Lung (tissue), 12 donors: Measurements from ENCODE around the gene CRBN. TPM values are rescaled to one million over a fixed set of nuclear protein-coding genes. Genes with fewer than 3 reads are reported as not detected.

Source experiments
- ATAC-seq: fragments of 200-7000 bp; cut with Tn5 transposase; one replicate; pipeline ENCODE4 v1.9.1; 2020; ENCODE audit warnings: moderate number of reproducible peaks; ENCODE audit not compliant: insufficient read depth, low FRiP score
- DNase-seq, 3 donors: peaks; one replicate each; pipeline ENCODE4 v3.0.0-alpha.2; 2013 to 2017
- H3K27ac ChIP-seq, 2 donors: one replicate each; pipeline ENCODE4 v1.5.1; 2013; ENCODE audit warnings: mild to moderate bottlenecking in 2 of 2, moderate library complexity in 2 of 2, control low read depth in 1 of 2, inconsistent platforms in 1 of 2, low read depth in 1 of 2, low read length in 1 of 2
- H3K27me3 ChIP-seq, 3 donors: one replicate each; pipeline ENCODE4 v1.5.1; 2013; ENCODE audit warnings: low read length in 2 of 3; ENCODE audit not compliant: control insufficient read depth in 3 of 3, insufficient read depth in 3 of 3
- H3K36me3 ChIP-seq, 4 donors: one replicate each; pipeline ENCODE4 v1.5.1; 2013; ENCODE audit warnings: low read length in 4 of 4, mild to moderate bottlenecking in 1 of 4, moderate library complexity in 1 of 4; ENCODE audit not compliant: control insufficient read depth in 4 of 4, insufficient read depth in 4 of 4
- H3K4me1 ChIP-seq, 5 donors: one replicate each; pipeline ENCODE4 v1.5.1; 2013; ENCODE audit warnings: low read length in 5 of 5, mild to moderate bottlenecking in 2 of 5, moderate library complexity in 1 of 5; ENCODE audit not compliant: control insufficient read depth in 5 of 5, insufficient read depth in 5 of 5
- H3K4me3 ChIP-seq: one replicate; pipeline ENCODE4 v1.5.1; 2013; ENCODE audit warnings: mild to moderate bottlenecking, control low read depth, moderate library complexity
- H3K9ac ChIP-seq, 2 donors: one replicate each; pipeline ENCODE4 v1.5.1; 2013; ENCODE audit warnings: low read length in 2 of 2, control low read depth in 1 of 2; ENCODE audit not compliant: insufficient read depth in 1 of 2
- H3K9me3 ChIP-seq, 4 donors: one replicate each; pipeline ENCODE4 v1.5.1; 2013; ENCODE audit warnings: low read length in 3 of 4, mild to moderate bottlenecking in 1 of 4, moderate library complexity in 1 of 4; ENCODE audit not compliant: control insufficient read depth in 4 of 4, insufficient read depth in 3 of 4
- CTCF ChIP-seq: IDR thresholded peaks from 2 replicates; pipeline ENCODE4 v1.5.1; 2012; ENCODE audit warnings: mild to moderate bottlenecking; ENCODE audit errors: control extremely low read depth, extremely low read depth
- WGBS, 2 donors: extraction: QIAGEN DNeasy Blood & Tissue Kit; methylation state at CpG; one replicate each; pipeline ENCODE4 v1.1.7; 2013; 5-methylcytosine and 5-hydroxymethylcytosine counted together
- polyA plus RNA-seq, 2 donors: library from polyadenylated mRNA; stranded (reverse); fragments of 200-250 nt; gene quantifications; one replicate each; pipeline ENCODE4 v1.2.1, GENCODE V29; 2013
- total RNA-seq, 2 donors: library from RNA; depleted of rRNA in 1 of 2; stranded (reverse); fragments of >200 nt in 1 of 2; gene quantifications; one replicate each; pipeline ENCODE4 v1.2.1, GENCODE V29; 2014 to 2021
- donor health status: control.
- donor health status: control.
- donor health status: Bipolar disorder and iron deficiency.
- donor health status: healthy.
- donor health status: DM: yes; HTN: yes; CAD: no.

CRBN gene
- total and polyA plus RNA-seq, 4 donors, result 20.9 to 132 (median 30.7) TPM

DNA sequence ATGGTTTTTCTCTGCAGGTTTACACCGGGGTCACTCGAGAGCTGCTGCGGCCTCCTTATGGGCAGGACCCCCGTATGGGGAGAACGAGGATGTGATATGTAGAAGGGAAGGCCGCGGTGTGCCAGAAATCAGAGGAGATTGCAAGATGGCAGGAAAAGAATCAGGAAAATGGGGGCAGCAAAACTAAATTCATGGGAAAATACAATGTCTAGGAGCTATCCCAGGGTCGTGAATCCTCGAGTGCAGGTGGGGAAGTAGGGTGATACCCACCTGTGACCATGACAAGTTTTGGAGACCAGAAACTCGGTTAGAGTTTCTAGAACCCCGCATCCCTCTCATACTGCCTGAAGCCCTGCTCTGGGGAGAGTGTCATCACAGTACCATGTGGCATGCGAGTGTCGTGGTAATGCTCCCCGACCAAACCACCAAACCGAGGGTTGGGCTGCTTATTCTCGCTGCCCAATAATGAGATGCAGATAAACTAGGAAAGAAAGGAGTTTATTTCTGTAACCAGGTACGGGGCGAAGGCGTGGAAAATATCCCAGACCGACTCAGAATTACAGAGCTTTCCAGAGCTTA, 52.0 kb downstream of the CRBN start:
- peak overlapping the region; percentile 94 to 98 for H3K27ac ChIP-seq
- WGBS, 2 donors, result 36 to 42% methylated on average over 20 of the region's 20 CpGs
- H3K36me3 ChIP-seq, result peaks cover 6 to 22% (median 11%) of the 10 kb centered on the region in 4 donors
- no peaks in the 10 kb centered on the region for H3K27me3 ChIP-seq
- ATAC-seq, result peak; percentile 2
- no peak for TF ChIP-seq CTCF
- H3K4me1 ChIP-seq, result peaks cover 3 to 11% (median 8%) of the 10 kb centered on the region in 5 donors
- H3K4me3 ChIP-seq, result peak overlapping the region; percentile 85
- H3K9me3 ChIP-seq, result no peaks in the 10 kb centered on the region
- H3K9ac ChIP-seq, result peak overlapping the region; percentile 75 to 79
- DNase-seq, result no peak

DNA sequence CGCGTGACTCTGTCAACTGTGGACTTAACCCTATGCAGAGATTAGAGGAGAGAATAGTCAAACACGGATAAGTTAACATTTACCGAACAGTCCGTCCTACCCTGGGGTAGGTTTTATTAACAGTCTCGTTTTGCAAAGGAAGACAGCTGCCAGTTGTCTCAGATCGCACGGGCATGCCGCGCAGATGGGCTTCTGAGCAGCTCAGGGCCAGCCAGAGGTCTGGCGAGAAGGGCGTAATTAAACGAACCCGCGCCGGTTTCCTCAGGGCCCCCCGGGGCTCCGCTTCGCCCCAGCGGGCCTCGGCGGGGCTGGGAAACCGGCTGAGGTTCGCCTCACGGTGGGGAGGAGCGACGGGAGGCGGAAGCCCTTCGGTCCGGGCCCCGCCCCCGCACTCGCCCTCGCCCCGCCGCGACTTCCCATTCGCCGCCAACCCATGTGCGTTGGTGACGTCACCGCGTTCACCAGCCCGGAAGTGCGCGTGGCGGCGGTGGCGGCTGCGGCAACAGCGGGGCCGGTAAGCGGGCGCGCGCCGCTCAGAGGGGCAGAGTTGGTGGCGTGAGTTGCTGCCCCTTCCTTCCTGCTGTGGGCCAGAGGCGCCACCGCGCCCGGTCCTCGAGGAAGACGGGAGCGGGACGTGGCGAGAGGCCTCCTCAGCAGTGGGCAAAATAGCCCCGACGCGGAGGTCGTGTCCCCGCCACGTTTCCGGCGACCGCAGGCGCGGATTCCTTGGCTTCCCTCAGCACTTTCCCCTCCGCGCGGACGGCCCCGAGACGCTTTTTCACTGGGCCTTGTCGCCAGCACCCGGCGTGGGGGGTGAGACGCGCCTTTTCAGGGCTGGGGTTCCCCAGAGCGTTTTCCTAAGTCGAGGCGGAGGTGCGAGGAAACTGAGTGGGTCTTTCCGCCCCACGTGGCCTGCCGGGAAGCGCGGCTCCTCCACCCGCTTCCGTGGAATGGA, 52.7 kb downstream of the CRBN start, which contains the start of gene TRNT1:
Gene TRNT1 (plus strand): TSS at position 464 of the 955 bp plus-strand sequence. CDS start 2,101 bp downstream, outside the sequence.
- no peaks in the 10 kb centered on the region for H3K27me3 ChIP-seq
- 1% methylated on average over 88 to 100 of the region's 100 CpGs for WGBS, 2 donors
- DNase-seq (peak; percentile 96 to 98 (median 96)), ATAC-seq (peak; percentile 99)
- peak within 1 kb of the TSS; percentile 94 to 98 for H3K27ac ChIP-seq
- H3K9me3 ChIP-seq, result no peaks in the 10 kb centered on the region
- H3K4me1 ChIP-seq, result peaks cover 3 to 11% (median 8%) of the 10 kb centered on the region in 5 donors
- peak within 1 kb of the TSS; percentile 91 to 94 for H3K9ac ChIP-seq
- H3K36me3 ChIP-seq, result peaks cover 6 to 22% (median 11%) of the 10 kb centered on the region in 4 donors
- peak within 1 kb of the TSS; percentile 85 for H3K4me3 ChIP-seq
- TF ChIP-seq CTCF, result no peak

DNA sequence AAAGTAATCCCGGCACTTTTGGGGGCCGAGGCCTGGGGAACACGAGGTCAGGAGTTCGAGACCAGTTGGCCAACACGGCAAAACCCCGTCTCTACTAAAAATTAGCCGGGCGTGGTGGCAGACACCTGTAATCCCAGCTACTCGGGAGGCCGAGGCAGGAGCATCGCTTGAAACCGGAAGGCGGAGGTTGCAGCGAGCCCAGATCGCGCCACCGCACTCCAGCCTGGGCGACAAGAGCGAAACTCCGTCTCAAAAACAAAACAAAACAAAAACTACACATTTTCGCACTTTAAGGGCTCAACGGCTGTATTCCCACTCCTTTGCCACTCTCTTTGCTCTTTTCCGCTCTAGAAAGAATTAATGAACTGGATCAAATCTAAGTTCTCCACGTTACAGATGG, 53.5 kb downstream of the CRBN start:
- peaks cover 3 to 11% (median 8%) of the 10 kb centered on the region in 5 donors for H3K4me1 ChIP-seq
- no peak for DNase-seq
- no peaks in the 10 kb centered on the region for H3K27me3 ChIP-seq
- TF ChIP-seq CTCF, result no peak
- peak overlapping the region; percentile 85 to 98 for H3K27ac ChIP-seq
- peaks cover 6 to 18% (median 8%) of the 10 kb centered on the region in 4 donors for H3K36me3 ChIP-seq
- ATAC-seq, result no peak
- WGBS, 2 donors, result 90 to 91% methylated on average over 24 of the region's 24 CpGs
- H3K9me3 ChIP-seq, result no peaks in the 10 kb centered on the region
- peak overlapping the region; percentile 91 to 94 for H3K9ac ChIP-seq
- H3K4me3 ChIP-seq, result no peak overlapping the region
